Activated CD4-positive, alpha-beta T cell treated with anti-CD3 and anti-CD28 coated beads, Interleukin-2, amount 50 U/mL, for 16 hours (primary cell): ENCODE measurements around the gene LMBRD2.
A peak's percentile ranks its signal among the peaks of the same experiment; 100 is the strongest.
"Not testable (repeated sequence)": the region's sequence is repeated elsewhere in the genome, so short reads cannot be mapped to it uniquely, and the experiment has no call there.

Source experiments
- DNase-seq: peaks from one replicate; pipeline ENCODE4 v3.0.0-alpha.2; 2020

LMBRD2 gene

GRCh38 chr5:36160617-36161016 lies 8.9 kb upstream of the LMBRD2 start:
- DNase-seq: no peak

- DNase-seq: no peak
These were observed 6.5 kb upstream of the LMBRD2 start for GRCh38 chr5:36158144-36158543.

- DNase-seq: no peak
These were observed 4.9 kb upstream of the LMBRD2 start for GRCh38 chr5:36156619-36157018.

- no peak for DNase-seq
These were observed 4.5 kb upstream of the LMBRD2 start for GRCh38 chr5:36156121-36156601.

- no peak for DNase-seq
These were observed 3.6 kb upstream of the LMBRD2 start for GRCh38 chr5:36155291-36155690.

GRCh38 chr5:36153726-36154125 lies 2.0 kb upstream of the LMBRD2 start:
- DNase-seq: no peak

GRCh38 chr5:36153298-36153677 lies 1.6 kb upstream of the LMBRD2 start:
- DNase-seq: no peak

- no peak for DNase-seq
These were observed 924 bp upstream of the LMBRD2 start for GRCh38 chr5:36152324-36153297.

GRCh38 chr5:36150676-36151433 lies 832 bp downstream of the LMBRD2 start:
- peak; percentile 66 for DNase-seq

- no peak for DNase-seq
These were observed 4.0 kb downstream of the LMBRD2 start for GRCh38 chr5:36147681-36148080.

- no peak for DNase-seq
These were observed 5.3 kb downstream of the LMBRD2 start for GRCh38 chr5:36146390-36146789.

GRCh38 chr5:36145311-36145710 lies 6.4 kb downstream of the LMBRD2 start:
- DNase-seq: no peak

GRCh38 chr5:36138900-36139683 lies 12.6 kb downstream of the LMBRD2 start:
- DNase-seq: no peak

GRCh38 chr5:36136581-36136980 lies 15.1 kb downstream of the LMBRD2 start:
- no peak for DNase-seq

GRCh38 chr5:36135988-36136387 lies 15.7 kb downstream of the LMBRD2 start:
- no peak for DNase-seq

- DNase-seq: not testable (repeated sequence)
These were observed 18.7 kb downstream of the LMBRD2 start for GRCh38 chr5:36133009-36133408.

- not testable (repeated sequence) for DNase-seq
These were observed 22.0 kb downstream of the LMBRD2 start for GRCh38 chr5:36129666-36130065.

GRCh38 chr5:36128795-36129194 lies 22.9 kb downstream of the LMBRD2 start:
- DNase-seq: no peak

GRCh38 chr5:36125868-36126267 lies 25.8 kb downstream of the LMBRD2 start:
- DNase-seq: no peak

- no peak for DNase-seq
These were observed 40.4 kb downstream of the LMBRD2 start for GRCh38 chr5:36111238-36111637.

- DNase-seq: no peak
These were observed 42.8 kb downstream of the LMBRD2 start for GRCh38 chr5:36108758-36109460.

GRCh38 chr5:36105819-36106218 lies 45.9 kb downstream of the LMBRD2 start:
- no peak for DNase-seq
